ENCODE data around the gene MAN2A1.

Gene MAN2A1

DNA sequence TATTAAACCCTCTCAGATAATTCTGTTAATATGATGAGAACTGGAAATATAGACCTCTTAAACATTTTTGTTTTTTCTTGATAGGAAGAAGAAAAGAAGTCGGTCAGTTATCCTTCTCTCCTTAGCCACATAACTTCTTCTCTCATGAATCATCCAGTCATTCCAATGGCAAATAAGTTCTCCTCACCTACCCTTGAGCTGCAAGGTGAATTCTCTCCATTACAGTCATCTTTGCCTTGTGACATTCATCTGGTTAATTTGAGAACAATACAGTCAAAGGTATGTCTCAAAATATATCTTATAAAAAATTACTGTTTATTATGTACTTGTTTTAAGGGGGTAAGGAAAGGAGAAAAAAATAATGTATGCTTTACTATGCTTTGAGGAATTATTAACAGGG is 165.3 kb downstream of the MAN2A1 start:
- no peak for ATAC-seq
- TF ChIP-seq CSDC2 (CRISPR knock-in tag; IDR thresholded peaks at IDR 0.05) (no peak), ZFP30 (CRISPR knock-in tag; IDR thresholded peaks at IDR 0.05) (no peak), BACH2 (CRISPR knock-in tag; IDR thresholded peaks at IDR 0.05; ENCODE audit: borderline replicate concordance) (no peak), RARB (CRISPR knock-in tag; IDR thresholded peaks at IDR 0.05) (no peak), SNAI2 (CRISPR knock-in tag; IDR thresholded peaks at IDR 0.05) (no peak), ISL1 (CRISPR knock-in tag; IDR thresholded peaks at IDR 0.05) (no peak), ZC3H10 (CRISPR knock-in tag; IDR thresholded peaks at IDR 0.05) (no peak), ARNTL (CRISPR knock-in tag; IDR thresholded peaks at IDR 0.05; ENCODE audit: borderline replicate concordance, low read depth) (no peak), ZNF8 (CRISPR knock-in tag; IDR thresholded peaks at IDR 0.05) (no peak), OSR1 (CRISPR knock-in tag; IDR thresholded peaks at IDR 0.05) (no peak), GLIS3 (CRISPR knock-in tag; IDR thresholded peaks at IDR 0.05) (no peak), TCF4 (CRISPR knock-in tag; IDR thresholded peaks at IDR 0.05; ENCODE audit: borderline replicate concordance) (no peak), ZNF565 (CRISPR knock-in tag; conservative IDR thresholded peaks at IDR 0.05; ENCODE audit: low read depth) (no peak)
- TF ChIP-seq, protein P1, sequence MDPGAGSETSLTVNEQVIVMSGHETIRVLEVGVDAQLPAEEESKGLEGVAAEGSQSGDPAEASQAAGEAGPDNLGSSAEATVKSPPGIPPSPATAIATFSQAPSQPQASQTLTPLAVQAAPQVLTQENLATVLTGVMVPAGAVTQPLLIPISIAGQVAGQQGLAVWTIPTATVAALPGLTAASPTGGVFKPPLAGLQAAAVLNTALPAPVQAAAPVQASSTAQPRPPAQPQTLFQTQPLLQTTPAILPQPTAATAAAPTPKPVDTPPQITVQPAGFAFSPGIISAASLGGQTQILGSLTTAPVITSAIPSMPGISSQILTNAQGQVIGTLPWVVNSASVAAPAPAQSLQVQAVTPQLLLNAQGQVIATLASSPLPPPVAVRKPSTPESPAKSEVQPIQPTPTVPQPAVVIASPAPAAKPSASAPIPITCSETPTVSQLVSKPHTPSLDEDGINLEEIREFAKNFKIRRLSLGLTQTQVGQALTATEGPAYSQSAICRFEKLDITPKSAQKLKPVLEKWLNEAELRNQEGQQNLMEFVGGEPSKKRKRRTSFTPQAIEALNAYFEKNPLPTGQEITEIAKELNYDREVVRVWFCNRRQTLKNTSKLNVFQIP (CRISPR knock-in tag; IDR thresholded peaks at IDR 0.05; ENCODE audit: borderline replicate concordance, low read depth), result no peak
- TF ChIP-seq, protein P2, sequence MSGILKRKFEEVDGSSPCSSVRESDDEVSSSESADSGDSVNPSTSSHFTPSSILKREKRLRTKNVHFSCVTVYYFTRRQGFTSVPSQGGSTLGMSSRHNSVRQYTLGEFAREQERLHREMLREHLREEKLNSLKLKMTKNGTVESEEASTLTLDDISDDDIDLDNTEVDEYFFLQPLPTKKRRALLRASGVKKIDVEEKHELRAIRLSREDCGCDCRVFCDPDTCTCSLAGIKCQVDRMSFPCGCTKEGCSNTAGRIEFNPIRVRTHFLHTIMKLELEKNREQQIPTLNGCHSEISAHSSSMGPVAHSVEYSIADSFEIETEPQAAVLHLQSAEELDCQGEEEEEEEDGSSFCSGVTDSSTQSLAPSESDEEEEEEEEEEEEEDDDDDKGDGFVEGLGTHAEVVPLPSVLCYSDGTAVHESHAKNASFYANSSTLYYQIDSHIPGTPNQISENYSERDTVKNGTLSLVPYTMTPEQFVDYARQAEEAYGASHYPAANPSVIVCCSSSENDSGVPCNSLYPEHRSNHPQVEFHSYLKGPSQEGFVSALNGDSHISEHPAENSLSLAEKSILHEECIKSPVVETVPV (CRISPR knock-in tag; IDR thresholded peaks at IDR 0.05), result no peak
- TF ChIP-seq, protein P3, sequence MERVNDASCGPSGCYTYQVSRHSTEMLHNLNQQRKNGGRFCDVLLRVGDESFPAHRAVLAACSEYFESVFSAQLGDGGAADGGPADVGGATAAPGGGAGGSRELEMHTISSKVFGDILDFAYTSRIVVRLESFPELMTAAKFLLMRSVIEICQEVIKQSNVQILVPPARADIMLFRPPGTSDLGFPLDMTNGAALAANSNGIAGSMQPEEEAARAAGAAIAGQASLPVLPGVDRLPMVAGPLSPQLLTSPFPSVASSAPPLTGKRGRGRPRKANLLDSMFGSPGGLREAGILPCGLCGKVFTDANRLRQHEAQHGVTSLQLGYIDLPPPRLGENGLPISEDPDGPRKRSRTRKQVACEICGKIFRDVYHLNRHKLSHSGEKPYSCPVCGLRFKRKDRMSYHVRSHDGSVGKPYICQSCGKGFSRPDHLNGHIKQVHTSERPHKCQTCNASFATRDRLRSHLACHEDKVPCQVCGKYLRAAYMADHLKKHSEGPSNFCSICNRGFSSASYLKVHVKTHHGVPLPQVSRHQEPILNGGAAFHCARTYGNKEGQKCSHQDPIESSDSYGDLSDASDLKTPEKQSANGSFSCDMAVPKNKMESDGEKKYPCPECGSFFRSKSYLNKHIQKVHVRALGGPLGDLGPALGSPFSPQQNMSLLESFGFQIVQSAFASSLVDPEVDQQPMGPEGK (CRISPR knock-in tag; IDR thresholded peaks at IDR 0.05; ENCODE audit: borderline replicate concordance), result no peak

DNA sequence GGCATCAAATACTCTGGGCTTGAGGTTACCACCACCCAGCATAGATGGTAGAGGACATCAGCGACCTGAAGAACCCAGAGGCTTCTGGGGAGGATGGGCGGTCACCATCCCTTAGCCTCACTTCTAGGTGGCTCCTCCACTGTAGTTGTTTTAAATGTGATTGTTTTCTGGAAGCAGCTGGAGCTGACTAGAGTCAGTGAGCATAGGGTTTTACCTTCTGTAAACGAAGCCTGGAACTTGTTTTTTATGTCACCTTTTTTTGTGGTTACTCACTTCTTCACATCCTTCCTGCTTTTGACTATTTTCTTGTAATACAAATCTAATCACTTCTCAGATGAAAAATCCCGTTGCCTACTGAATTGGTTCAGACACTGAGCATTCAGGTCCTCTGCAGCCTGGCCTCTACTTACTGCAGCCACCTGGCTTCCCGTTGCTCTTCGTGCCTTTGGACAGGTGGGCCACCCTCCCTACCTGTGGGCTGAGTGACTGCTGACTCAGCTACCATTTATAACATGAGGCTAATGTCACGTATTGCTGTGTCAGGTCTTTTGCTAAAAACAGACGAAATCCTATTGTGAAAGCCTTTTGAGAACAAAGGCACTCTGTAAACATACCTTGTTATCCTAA is 167.8 kb downstream of the MAN2A1 start:
- ATAC-seq, result no peak
- TF ChIP-seq ZFP3 (CRISPR knock-in tag; IDR thresholded peaks at IDR 0.05) (no peak), OSR1 (CRISPR knock-in tag; IDR thresholded peaks at IDR 0.05) (no peak)

DNA sequence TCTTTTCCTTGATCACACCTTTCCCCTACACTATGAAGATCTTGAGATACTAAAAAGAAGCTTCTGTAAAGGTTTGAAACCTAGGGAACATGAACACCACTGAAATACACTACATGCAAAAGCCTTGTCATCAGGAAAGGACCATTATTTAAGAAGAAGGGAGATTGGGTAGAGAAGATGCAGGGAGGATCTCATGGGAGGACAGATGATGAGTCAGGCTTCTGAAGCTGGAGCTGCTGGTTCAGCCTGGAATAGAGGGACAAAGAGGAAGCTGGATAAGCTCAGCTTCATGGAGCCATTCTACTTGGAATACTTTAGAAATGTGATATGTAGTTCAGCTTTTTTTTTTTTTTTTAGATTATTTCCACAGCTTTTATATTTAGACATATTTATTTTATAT is 169.8 kb downstream of the MAN2A1 start:
- no peak for TF ChIP-seq CSDC2 (CRISPR knock-in tag; IDR thresholded peaks at IDR 0.05)
- TF ChIP-seq ISL1 (CRISPR knock-in tag; IDR thresholded peaks at IDR 0.05), result no peak
- no peak for TF ChIP-seq ESRRG (CRISPR knock-in tag; IDR thresholded peaks at IDR 0.05)
- TF ChIP-seq ZNF8 (CRISPR knock-in tag; IDR thresholded peaks at IDR 0.05), result no peak
- TF ChIP-seq, protein P3 (CRISPR knock-in tag; IDR thresholded peaks at IDR 0.05; ENCODE audit: borderline replicate concordance), result no peak
- TF ChIP-seq TCF4 (CRISPR knock-in tag; IDR thresholded peaks at IDR 0.05; ENCODE audit: borderline replicate concordance), result no peak
- TF ChIP-seq PPARA (CRISPR knock-in tag; IDR thresholded peaks at IDR 0.05; ENCODE audit: borderline replicate concordance), result no peak
- TF ChIP-seq RARB (CRISPR knock-in tag; IDR thresholded peaks at IDR 0.05), result no peak
- TF ChIP-seq, protein P1 (CRISPR knock-in tag; IDR thresholded peaks at IDR 0.05; ENCODE audit: borderline replicate concordance, low read depth), result no peak
- no peak for TF ChIP-seq BACH2 (CRISPR knock-in tag; IDR thresholded peaks at IDR 0.05; ENCODE audit: borderline replicate concordance)
- no peak for TF ChIP-seq ZNF565 (CRISPR knock-in tag; conservative IDR thresholded peaks at IDR 0.05; ENCODE audit: low read depth)
- TF ChIP-seq, protein P2 (CRISPR knock-in tag; IDR thresholded peaks at IDR 0.05), result no peak
- TF ChIP-seq GLIS3 (CRISPR knock-in tag; IDR thresholded peaks at IDR 0.05), result no peak
- no peak for TF ChIP-seq ZNF70 (CRISPR knock-in tag; IDR thresholded peaks at IDR 0.05)
- TF ChIP-seq, protein P4, sequence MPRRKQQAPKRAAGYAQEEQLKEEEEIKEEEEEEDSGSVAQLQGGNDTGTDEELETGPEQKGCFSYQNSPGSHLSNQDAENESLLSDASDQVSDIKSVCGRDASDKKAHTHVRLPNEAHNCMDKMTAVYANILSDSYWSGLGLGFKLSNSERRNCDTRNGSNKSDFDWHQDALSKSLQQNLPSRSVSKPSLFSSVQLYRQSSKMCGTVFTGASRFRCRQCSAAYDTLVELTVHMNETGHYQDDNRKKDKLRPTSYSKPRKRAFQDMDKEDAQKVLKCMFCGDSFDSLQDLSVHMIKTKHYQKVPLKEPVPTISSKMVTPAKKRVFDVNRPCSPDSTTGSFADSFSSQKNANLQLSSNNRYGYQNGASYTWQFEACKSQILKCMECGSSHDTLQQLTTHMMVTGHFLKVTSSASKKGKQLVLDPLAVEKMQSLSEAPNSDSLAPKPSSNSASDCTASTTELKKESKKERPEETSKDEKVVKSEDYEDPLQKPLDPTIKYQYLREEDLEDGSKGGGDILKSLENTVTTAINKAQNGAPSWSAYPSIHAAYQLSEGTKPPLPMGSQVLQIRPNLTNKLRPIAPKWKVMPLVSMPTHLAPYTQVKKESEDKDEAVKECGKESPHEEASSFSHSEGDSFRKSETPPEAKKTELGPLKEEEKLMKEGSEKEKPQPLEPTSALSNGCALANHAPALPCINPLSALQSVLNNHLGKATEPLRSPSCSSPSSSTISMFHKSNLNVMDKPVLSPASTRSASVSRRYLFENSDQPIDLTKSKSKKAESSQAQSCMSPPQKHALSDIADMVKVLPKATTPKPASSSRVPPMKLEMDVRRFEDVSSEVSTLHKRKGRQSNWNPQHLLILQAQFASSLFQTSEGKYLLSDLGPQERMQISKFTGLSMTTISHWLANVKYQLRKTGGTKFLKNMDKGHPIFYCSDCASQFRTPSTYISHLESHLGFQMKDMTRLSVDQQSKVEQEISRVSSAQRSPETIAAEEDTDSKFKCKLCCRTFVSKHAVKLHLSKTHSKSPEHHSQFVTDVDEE (CRISPR knock-in tag; IDR thresholded peaks at IDR 0.05), result no peak
- TF ChIP-seq ZFP3 (CRISPR knock-in tag; IDR thresholded peaks at IDR 0.05), result no peak
- TF ChIP-seq, protein P5, sequence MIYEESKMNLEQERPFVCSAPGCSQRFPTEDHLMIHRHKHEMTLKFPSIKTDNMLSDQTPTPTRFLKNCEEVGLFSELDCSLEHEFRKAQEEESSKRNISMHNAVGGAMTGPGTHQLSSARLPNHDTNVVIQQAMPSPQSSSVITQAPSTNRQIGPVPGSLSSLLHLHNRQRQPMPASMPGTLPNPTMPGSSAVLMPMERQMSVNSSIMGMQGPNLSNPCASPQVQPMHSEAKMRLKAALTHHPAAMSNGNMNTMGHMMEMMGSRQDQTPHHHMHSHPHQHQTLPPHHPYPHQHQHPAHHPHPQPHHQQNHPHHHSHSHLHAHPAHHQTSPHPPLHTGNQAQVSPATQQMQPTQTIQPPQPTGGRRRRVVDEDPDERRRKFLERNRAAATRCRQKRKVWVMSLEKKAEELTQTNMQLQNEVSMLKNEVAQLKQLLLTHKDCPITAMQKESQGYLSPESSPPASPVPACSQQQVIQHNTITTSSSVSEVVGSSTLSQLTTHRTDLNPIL (CRISPR knock-in tag; IDR thresholded peaks at IDR 0.05; ENCODE audit: low read depth), result no peak
- ATAC-seq, result no peak
